Measurements from ENCODE around the gene STXBP5. TPM values are rescaled to one million over a fixed set of nuclear protein-coding genes. Genes with fewer than 3 reads are reported as not detected.
"Not testable (repeated sequence)": the region's sequence is repeated elsewhere in the genome, so short reads cannot be mapped to it uniquely, and the experiment has no call there.

STXBP5 gene
- total RNA-seq, 2 donors from 2014 or later = 22.2 to 27.3 TPM

- H3K4me1 ChIP-seq (ENCODE audit: control insufficient read depth in 1 of 2, low read depth in 2 of 2) = no peaks in the 10 kb centered on the region
- ATAC-seq (ENCODE audit: insufficient number of reproducible peaks, low FRiP score, low read depth) = no peak
- H3K9me3 ChIP-seq = no peaks in the 10 kb centered on the region
- no peak overlapping the region for H3K27ac ChIP-seq
- TF ChIP-seq, protein P1, sequence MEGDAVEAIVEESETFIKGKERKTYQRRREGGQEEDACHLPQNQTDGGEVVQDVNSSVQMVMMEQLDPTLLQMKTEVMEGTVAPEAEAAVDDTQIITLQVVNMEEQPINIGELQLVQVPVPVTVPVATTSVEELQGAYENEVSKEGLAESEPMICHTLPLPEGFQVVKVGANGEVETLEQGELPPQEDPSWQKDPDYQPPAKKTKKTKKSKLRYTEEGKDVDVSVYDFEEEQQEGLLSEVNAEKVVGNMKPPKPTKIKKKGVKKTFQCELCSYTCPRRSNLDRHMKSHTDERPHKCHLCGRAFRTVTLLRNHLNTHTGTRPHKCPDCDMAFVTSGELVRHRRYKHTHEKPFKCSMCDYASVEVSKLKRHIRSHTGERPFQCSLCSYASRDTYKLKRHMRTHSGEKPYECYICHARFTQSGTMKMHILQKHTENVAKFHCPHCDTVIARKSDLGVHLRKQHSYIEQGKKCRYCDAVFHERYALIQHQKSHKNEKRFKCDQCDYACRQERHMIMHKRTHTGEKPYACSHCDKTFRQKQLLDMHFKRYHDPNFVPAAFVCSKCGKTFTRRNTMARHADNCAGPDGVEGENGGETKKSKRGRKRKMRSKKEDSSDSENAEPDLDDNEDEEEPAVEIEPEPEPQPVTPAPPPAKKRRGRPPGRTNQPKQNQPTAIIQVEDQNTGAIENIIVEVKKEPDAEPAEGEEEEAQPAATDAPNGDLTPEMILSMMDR (IDR thresholded peaks at IDR 0.05) = no peak
- no peaks in the 10 kb centered on the region for H3K36me3 ChIP-seq
- no peaks in the 10 kb centered on the region for H3K27me3 ChIP-seq (replicated peaks; ENCODE audit: insufficient read depth)
- no peak for DNase-seq (ENCODE audit: low spot score)
- H3K4me3 ChIP-seq = no peak overlapping the region
These were observed 40.6 kb downstream of the STXBP5 start for GRCh38 chr6:147244832-147245231.

- TF ChIP-seq, protein P1 (IDR thresholded peaks at IDR 0.05) = no peak
- Histone ChIP-seq H3K4me3 (no peak overlapping the region), H3K36me3 (no peaks in the 10 kb centered on the region), H3K27ac (no peak overlapping the region), H3K27me3 (replicated peaks; ENCODE audit: insufficient read depth) (no peaks in the 10 kb centered on the region), H3K9me3 (no peaks in the 10 kb centered on the region), H3K4me1 (ENCODE audit: control insufficient read depth in 1 of 2, low read depth in 2 of 2) (no peaks in the 10 kb centered on the region)
- ATAC-seq (ENCODE audit: insufficient number of reproducible peaks, low FRiP score, low read depth) (no peak), DNase-seq (ENCODE audit: low spot score) (no peak)
These were observed 41.5 kb downstream of the STXBP5 start for GRCh38 chr6:147245693-147246092.

DNA sequence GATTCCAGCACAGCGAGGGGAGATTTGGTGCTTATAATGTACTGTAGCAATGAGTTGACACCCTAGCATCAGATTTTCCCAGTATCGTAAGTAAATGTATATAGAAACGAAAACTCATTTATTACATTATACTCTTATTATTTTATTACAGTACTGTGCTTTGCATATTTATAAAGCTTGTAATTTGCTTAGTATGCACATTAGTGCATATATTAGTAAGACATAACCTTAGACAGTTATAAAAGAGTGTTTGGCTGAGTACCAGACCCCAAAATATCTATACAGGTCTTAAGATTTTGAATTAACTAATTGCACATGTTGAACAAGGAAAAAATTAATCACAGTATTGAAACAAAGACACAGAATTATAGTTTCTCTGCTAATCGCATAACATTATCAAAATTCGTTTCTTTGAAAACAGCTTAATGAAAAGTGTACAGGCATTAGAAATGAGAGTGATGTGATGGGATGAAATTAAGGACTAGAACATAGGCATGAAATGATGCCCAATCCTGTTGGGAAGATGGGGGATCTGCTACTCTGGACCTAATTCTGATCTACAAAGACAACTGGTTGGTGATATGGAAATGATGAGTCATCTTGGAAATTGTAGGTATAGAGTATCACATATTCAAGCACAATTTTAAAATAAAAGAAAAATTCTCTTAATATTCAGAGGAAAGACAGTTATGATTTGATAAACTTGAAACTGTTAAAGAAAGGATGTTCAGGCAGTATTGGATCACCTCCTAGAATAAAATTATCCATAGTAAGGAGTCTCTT lies 42.8 kb downstream of the STXBP5 start:
- H3K27ac ChIP-seq = no peak overlapping the region
- no peak for ATAC-seq (ENCODE audit: insufficient number of reproducible peaks, low FRiP score, low read depth)
- peaks cover 12% of the 10 kb centered on the region for H3K36me3 ChIP-seq
- no peaks in the 10 kb centered on the region for H3K4me1 ChIP-seq (ENCODE audit: control insufficient read depth in 1 of 2, low read depth in 2 of 2)
- H3K9me3 ChIP-seq = no peaks in the 10 kb centered on the region
- no peak overlapping the region for H3K4me3 ChIP-seq
- no peaks in the 10 kb centered on the region for H3K27me3 ChIP-seq (replicated peaks; ENCODE audit: insufficient read depth)
- DNase-seq (ENCODE audit: low spot score) = no peak
- TF ChIP-seq, protein P1 (IDR thresholded peaks at IDR 0.05) = no peak

DNA sequence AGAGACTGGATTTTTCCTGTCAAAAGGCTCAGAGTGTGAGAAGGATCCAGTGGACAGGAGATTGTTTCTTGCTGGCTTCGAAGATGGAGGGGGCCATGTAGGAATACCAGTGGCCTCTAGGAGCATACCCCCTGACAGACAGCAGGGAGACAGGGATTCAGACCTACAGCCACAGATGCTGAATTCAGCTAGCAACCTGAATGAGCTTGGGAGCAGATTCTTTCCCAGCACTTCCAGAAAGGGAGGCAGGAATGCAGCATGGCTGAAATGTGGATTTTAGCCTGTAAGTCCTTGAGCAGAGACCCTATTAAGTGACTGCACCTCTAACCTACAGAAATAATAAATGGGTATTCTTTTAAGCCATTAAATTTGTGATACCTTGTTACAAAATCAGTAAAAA lies 44.6 kb downstream of the STXBP5 start:
- TF ChIP-seq, protein P1 (IDR thresholded peaks at IDR 0.05) = no peak
- Histone ChIP-seq H3K4me3 (no peak overlapping the region), H3K36me3 (peaks cover 14% of the 10 kb centered on the region), H3K9me3 (no peaks in the 10 kb centered on the region), H3K27ac (no peak overlapping the region), H3K27me3 (replicated peaks; ENCODE audit: insufficient read depth) (no peaks in the 10 kb centered on the region), H3K4me1 (ENCODE audit: control insufficient read depth in 1 of 2, low read depth in 2 of 2) (no peaks in the 10 kb centered on the region)
- DNase-seq (ENCODE audit: low spot score) = no peak
- ATAC-seq (ENCODE audit: insufficient number of reproducible peaks, low FRiP score, low read depth) = no peak

GRCh38 chr6:147251072-147251471 lies 46.9 kb downstream of the STXBP5 start:
- no peak for DNase-seq (ENCODE audit: low spot score)
- H3K27me3 ChIP-seq (replicated peaks; ENCODE audit: insufficient read depth) = no peaks in the 10 kb centered on the region
- no peak for ATAC-seq (ENCODE audit: insufficient number of reproducible peaks, low FRiP score, low read depth)
- H3K36me3 ChIP-seq = peaks cover 14% of the 10 kb centered on the region
- TF ChIP-seq, protein P1 (IDR thresholded peaks at IDR 0.05) = no peak
- H3K4me1 ChIP-seq (ENCODE audit: control insufficient read depth in 1 of 2, low read depth in 2 of 2) = no peaks in the 10 kb centered on the region
- no peak overlapping the region for H3K27ac ChIP-seq
- no peaks in the 10 kb centered on the region for H3K9me3 ChIP-seq
- no peak overlapping the region for H3K4me3 ChIP-seq

- H3K4me3 ChIP-seq; ATAC-seq (ENCODE audit: insufficient number of reproducible peaks, low FRiP score, low read depth); H3K4me1 ChIP-seq (ENCODE audit: control insufficient read depth in 1 of 2, low read depth in 2 of 2); DNase-seq (ENCODE audit: low spot score); H3K27ac ChIP-seq; H3K27me3 ChIP-seq (replicated peaks; ENCODE audit: insufficient read depth); H3K9me3 ChIP-seq: not testable (repeated sequence)
- peaks cover 14% of the 10 kb centered on the region for H3K36me3 ChIP-seq
These were observed 50.8 kb downstream of the STXBP5 start for GRCh38 chr6:147254929-147255473.
